Measurements from ENCODE around the gene PSD2. TPM values are rescaled to one million over a fixed set of nuclear protein-coding genes. Genes with fewer than 3 reads are reported as not detected.

Gene PSD2
- total and polyA plus RNA-seq, 2 experiments from 2014 or later: 0.08 to 0.10 TPM

DNA sequence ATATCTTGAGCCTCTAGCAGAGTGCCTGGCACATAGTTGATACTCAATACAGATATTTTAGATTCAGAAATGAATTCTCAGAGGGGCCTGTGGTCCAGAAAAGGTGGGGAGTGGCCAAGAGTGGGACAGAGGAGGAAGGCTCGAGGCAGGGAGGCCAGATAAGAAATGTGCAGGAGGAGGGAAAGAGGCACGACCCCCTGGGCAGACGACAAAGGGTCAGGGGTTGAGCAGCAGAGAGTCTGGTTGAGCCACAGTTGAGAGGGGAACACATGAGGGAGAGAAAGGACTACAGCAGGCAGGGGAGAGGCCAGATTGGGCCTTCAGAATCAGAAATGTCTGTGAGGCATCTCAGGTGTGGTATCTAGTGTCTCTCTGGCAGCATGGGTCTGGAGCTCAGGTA is 89.1 kb downstream of the PSD2 start (continued):
- TF ChIP-seq, protein P1, sequence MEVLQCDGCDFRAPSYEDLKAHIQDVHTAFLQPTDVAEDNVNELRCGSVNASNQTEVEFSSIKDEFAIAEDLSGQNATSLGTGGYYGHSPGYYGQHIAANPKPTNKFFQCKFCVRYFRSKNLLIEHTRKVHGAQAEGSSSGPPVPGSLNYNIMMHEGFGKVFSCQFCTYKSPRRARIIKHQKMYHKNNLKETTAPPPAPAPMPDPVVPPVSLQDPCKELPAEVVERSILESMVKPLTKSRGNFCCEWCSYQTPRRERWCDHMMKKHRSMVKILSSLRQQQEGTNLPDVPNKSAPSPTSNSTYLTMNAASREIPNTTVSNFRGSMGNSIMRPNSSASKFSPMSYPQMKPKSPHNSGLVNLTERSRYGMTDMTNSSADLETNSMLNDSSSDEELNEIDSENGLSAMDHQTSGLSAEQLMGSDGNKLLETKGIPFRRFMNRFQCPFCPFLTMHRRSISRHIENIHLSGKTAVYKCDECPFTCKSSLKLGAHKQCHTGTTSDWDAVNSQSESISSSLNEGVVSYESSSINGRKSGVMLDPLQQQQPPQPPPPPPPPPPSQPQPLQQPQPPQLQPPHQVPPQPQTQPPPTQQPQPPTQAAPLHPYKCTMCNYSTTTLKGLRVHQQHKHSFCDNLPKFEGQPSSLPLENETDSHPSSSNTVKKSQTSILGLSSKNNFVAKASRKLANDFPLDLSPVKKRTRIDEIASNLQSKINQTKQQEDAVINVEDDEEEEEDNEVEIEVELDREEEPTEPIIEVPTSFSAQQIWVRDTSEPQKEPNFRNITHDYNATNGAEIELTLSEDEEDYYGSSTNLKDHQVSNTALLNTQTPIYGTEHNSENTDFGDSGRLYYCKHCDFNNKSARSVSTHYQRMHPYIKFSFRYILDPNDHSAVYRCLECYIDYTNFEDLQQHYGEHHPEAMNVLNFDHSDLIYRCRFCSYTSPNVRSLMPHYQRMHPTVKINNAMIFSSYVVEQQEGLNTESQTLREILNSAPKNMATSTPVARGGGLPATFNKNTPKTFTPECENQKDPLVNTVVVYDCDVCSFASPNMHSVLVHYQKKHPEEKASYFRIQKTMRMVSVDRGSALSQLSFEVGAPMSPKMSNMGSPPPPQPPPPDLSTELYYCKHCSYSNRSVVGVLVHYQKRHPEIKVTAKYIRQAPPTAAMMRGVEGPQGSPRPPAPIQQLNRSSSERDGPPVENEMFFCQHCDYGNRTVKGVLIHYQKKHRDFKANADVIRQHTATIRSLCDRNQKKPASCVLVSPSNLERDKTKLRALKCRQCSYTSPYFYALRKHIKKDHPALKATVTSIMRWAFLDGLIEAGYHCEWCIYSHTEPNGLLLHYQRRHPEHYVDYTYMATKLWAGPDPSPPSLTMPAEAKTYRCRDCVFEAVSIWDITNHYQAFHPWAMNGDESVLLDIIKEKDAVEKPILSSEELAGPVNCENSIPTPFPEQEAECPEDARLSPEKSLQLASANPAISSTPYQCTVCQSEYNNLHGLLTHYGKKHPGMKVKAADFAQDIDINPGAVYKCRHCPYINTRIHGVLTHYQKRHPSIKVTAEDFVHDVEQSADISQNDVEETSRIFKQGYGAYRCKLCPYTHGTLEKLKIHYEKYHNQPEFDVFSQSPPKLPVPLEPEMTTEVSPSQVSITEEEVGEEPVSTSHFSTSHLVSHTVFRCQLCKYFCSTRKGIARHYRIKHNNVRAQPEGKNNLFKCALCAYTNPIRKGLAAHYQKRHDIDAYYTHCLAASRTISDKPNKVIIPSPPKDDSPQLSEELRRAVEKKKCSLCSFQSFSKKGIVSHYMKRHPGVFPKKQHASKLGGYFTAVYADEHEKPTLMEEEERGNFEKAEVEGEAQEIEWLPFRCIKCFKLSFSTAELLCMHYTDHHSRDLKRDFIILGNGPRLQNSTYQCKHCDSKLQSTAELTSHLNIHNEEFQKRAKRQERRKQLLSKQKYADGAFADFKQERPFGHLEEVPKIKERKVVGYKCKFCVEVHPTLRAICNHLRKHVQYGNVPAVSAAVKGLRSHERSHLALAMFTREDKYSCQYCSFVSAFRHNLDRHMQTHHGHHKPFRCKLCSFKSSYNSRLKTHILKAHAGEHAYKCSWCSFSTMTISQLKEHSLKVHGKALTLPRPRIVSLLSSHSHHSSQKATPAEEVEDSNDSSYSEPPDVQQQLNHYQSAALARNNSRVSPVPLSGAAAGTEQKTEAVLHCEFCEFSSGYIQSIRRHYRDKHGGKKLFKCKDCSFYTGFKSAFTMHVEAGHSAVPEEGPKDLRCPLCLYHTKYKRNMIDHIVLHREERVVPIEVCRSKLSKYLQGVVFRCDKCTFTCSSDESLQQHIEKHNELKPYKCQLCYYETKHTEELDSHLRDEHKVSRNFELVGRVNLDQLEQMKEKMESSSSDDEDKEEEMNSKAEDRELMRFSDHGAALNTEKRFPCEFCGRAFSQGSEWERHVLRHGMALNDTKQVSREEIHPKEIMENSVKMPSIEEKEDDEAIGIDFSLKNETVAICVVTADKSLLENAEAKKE (CRISPR knock-in tag; IDR thresholded peaks at IDR 0.05): no peak
- TF ChIP-seq, protein P2, sequence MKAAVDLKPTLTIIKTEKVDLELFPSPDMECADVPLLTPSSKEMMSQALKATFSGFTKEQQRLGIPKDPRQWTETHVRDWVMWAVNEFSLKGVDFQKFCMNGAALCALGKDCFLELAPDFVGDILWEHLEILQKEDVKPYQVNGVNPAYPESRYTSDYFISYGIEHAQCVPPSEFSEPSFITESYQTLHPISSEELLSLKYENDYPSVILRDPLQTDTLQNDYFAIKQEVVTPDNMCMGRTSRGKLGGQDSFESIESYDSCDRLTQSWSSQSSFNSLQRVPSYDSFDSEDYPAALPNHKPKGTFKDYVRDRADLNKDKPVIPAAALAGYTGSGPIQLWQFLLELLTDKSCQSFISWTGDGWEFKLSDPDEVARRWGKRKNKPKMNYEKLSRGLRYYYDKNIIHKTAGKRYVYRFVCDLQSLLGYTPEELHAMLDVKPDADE (IDR thresholded peaks at IDR 0.05): no peak
- TF ChIP-seq NANOG (IDR thresholded peaks at IDR 0.05; ENCODE audit: borderline replicate concordance): no peak
- no peak for TF ChIP-seq JUNB (IDR thresholded peaks at IDR 0.05; ENCODE audit: unreplicated experiment)

DNA sequence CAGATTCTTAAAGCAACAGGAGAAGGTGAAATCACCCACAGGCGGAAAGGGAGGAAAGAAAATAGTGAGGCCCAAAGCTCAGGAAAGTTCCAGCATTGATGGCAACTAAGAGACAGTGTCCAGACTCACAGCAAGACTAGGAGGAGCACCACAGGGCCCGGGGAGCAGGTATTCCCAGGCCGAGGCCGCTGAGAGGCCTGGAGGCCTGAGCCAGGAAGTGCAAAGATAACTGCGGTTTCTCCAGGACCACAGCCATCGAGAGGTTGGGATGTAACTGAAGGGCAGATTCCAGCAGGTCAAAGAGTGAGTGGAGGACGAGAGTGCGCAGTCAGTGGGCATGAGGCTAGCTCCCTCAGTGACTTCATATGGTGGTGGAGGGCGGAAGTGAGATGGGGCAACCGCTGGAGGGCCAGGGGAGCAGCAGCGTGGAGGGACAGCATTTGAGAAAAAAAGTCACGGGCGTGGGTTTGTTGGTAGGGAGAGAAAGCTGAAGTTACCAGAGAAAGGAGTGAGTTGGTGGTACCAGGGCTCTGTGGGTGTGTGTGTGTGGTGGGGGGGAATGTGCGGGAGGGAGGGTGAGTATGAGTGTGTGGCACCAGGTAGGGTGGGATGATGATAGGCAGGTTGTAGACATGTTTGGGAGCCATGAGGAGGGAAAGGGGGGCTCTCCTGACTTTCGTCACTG is 89.7 kb downstream of the PSD2 start:
- Histone ChIP-seq H3K36me3 (ENCODE audit: insufficient read depth) (no peaks in the 10 kb centered on the region), H3K4me3 (no peak overlapping the region), H3K79me2 (replicated peaks; ENCODE audit: insufficient read depth) (no peaks in the 10 kb centered on the region), H3K9me2 (ENCODE audit: insufficient read depth) (no peaks in the 10 kb centered on the region), H3F3A (replicated peaks; ENCODE audit: low read depth) (no peaks in the 10 kb centered on the region), H2AFZ (no peak overlapping the region), H3K27ac (ENCODE audit: low read depth) (no peak overlapping the region), H4K20me1 (replicated peaks; ENCODE audit: insufficient read depth) (no peaks in the 10 kb centered on the region), H3K4me2 (no peak overlapping the region), H3K4me1 (ENCODE audit: insufficient read depth) (no peaks in the 10 kb centered on the region), H3K27me3 (ENCODE audit: insufficient read depth) (no peaks in the 10 kb centered on the region)
- Mint-ChIP-seq H3K27ac (no peak overlapping the region), H3K36me3 (ENCODE audit: low read depth) (no peaks in the 10 kb centered on the region), H3K27me3 (ENCODE audit: insufficient read depth, low read depth, poor library complexity) (peaks cover 18% of the 10 kb centered on the region), H3K4me1 (peaks cover 5% of the 10 kb centered on the region; the same call in 1 of the 3 replicates), H3K4me3 (no peak overlapping the region), H3K9me3 (no peaks in the 10 kb centered on the region)
- ATAC-seq: no peak
- no peak for DNase-seq (ENCODE audit: low spot score)
- TF ChIP-seq EZH2phosphoT487 (IDR thresholded peaks at IDR 0.05; ENCODE audit: unreplicated experiment) (no peak), ZNF114 (CRISPR knock-in tag; IDR thresholded peaks at IDR 0.05) (no peak), STAT1 (IDR thresholded peaks at IDR 0.05; ENCODE audit: unreplicated experiment) (no peak)
- TF ChIP-seq, protein P3, sequence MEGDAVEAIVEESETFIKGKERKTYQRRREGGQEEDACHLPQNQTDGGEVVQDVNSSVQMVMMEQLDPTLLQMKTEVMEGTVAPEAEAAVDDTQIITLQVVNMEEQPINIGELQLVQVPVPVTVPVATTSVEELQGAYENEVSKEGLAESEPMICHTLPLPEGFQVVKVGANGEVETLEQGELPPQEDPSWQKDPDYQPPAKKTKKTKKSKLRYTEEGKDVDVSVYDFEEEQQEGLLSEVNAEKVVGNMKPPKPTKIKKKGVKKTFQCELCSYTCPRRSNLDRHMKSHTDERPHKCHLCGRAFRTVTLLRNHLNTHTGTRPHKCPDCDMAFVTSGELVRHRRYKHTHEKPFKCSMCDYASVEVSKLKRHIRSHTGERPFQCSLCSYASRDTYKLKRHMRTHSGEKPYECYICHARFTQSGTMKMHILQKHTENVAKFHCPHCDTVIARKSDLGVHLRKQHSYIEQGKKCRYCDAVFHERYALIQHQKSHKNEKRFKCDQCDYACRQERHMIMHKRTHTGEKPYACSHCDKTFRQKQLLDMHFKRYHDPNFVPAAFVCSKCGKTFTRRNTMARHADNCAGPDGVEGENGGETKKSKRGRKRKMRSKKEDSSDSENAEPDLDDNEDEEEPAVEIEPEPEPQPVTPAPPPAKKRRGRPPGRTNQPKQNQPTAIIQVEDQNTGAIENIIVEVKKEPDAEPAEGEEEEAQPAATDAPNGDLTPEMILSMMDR (conservative IDR thresholded peaks at IDR 0.05; ENCODE audit: low read depth in 2 of 2): no peak
